ENCODE measurements around the gene GNAS. TPM values are rescaled to one million over a fixed set of nuclear protein-coding genes. Genes with fewer than 3 reads are reported as not detected.

Gene GNAS
- total RNA-seq, 6 experiments from 2014 or later: 254 to 400 (median 287) TPM

GRCh38 chr20:58894652-58895447, 42.3 kb downstream of the GNAS start:
- Histone ChIP-seq H3K36me3 (peaks cover 0 to 19% (median 2%) of the 10 kb centered on the region in 4 donors), H3K27me3 (no peaks in the 10 kb centered on the region), H3K4me3 (no peak overlapping the region), H3K9me3 (no peaks in the 10 kb centered on the region), H3K4me1 (peaks cover 0 to 31% (median 14%) of the 10 kb centered on the region in 4 donors), H3K27ac (no peak overlapping the region)
- WGBS (ENCODE audit: insufficient coverage, low coverage, low lambda C conversion rate, missing lambda C conversion rate): 13% methylated on average over 5 of the region's 5 CpGs
- ATAC-seq (no peak), DNase-seq (no peak)
- intact Hi-C loops (cut with DNase I): loop anchor here in 1 of 2 donors (10.0 kb wide), 2 partner anchors 120 to 150 kb away; partner anchors contain the start of genes PRELID3B and TUBB1
- TF ChIP-seq POLR2A (IDR thresholded peaks at IDR 0.05): no peak
- no peak for TF ChIP-seq CTCF (IDR thresholded peaks at IDR 0.05)

GRCh38 chr20:58895448-58896180, 43.1 kb downstream of the GNAS start:
- Histone ChIP-seq H3K36me3 (peaks cover 0 to 21% (median 2%) of the 10 kb centered on the region in 4 donors), H3K27ac (no peak overlapping the region), H3K27me3 (no peaks in the 10 kb centered on the region), H3K4me3 (no peak overlapping the region), H3K4me1 (peaks cover 0 to 31% (median 14%) of the 10 kb centered on the region in 4 donors), H3K9me3 (no peaks in the 10 kb centered on the region)
- no peak for TF ChIP-seq POLR2A (IDR thresholded peaks at IDR 0.05)
- no peak for TF ChIP-seq CTCF (IDR thresholded peaks at IDR 0.05)
- 48% methylated on average over 3 of the region's 13 CpGs for WGBS (ENCODE audit: insufficient coverage, low coverage, low lambda C conversion rate, missing lambda C conversion rate)
- ATAC-seq: no peak
- intact Hi-C loops (cut with DNase I): loop anchor here in 1 of 2 donors (10.0 kb wide), 2 partner anchors 119 to 149 kb away; partner anchors contain the start of genes PRELID3B and TUBB1
- DNase-seq: peak in 1 of 3 donors; percentile 26

- Histone ChIP-seq H3K27me3 (no peaks in the 10 kb centered on the region), H3K9me3 (no peaks in the 10 kb centered on the region), H3K4me1 (peaks cover 0 to 31% (median 14%) of the 10 kb centered on the region in 4 donors), H3K4me3 (no peak overlapping the region), H3K27ac (no peak overlapping the region), H3K36me3 (peaks cover 0 to 21% (median 2%) of the 10 kb centered on the region in 4 donors)
- intact Hi-C loops (cut with DNase I): loop anchor here in 1 of 2 donors (10.0 kb wide), 2 partner anchors 118 to 148 kb away; partner anchors contain the start of genes PRELID3B and TUBB1
- DNase-seq (no peak), ATAC-seq (no peak)
- WGBS (ENCODE audit: insufficient coverage, low coverage, low lambda C conversion rate, missing lambda C conversion rate): 49% methylated on average over 3 of the region's 3 CpGs
- TF ChIP-seq CTCF (IDR thresholded peaks at IDR 0.05) (no peak), POLR2A (IDR thresholded peaks at IDR 0.05) (no peak)
These were observed 44.3 kb downstream of the GNAS start for GRCh38 chr20:58896820-58897219.

- no peaks in the 10 kb centered on the region for H3K9me3 ChIP-seq
- peaks cover 0 to 31% (median 14%) of the 10 kb centered on the region in 4 donors for H3K4me1 ChIP-seq
- DNase-seq (no peak), ATAC-seq (no peak)
- WGBS (ENCODE audit: insufficient coverage, low coverage, low lambda C conversion rate, missing lambda C conversion rate): 72% methylated on average over 4 of the region's 4 CpGs
- intact Hi-C loops (cut with DNase I): loop anchor here in 1 of 2 donors (10.0 kb wide), 2 partner anchors 117 to 147 kb away; partner anchors contain the start of genes PRELID3B and TUBB1
- H3K36me3 ChIP-seq: peaks cover 0 to 21% (median 2%) of the 10 kb centered on the region in 4 donors
- TF ChIP-seq POLR2A (IDR thresholded peaks at IDR 0.05): no peak
- TF ChIP-seq CTCF (IDR thresholded peaks at IDR 0.05): no peak
- H3K4me3 ChIP-seq: no peak overlapping the region
- H3K27me3 ChIP-seq: no peaks in the 10 kb centered on the region
- no peak overlapping the region for H3K27ac ChIP-seq
These were observed 45.0 kb downstream of the GNAS start for GRCh38 chr20:58897488-58897887.

Measured in right lobe of liver (tissue), 6 donors.